CD14-positive monocyte (primary cell): ENCODE data around the gene MACROD2. TPM values are rescaled to one million over a fixed set of nuclear protein-coding genes. Genes with fewer than 3 reads are reported as not detected.

Experiments used
- DNase-seq, 3 donors: peaks; one replicate each; pipeline ENCODE4 v3.0.0-alpha.2; 2011 to 2022
- H2AFZ ChIP-seq: 2 replicates; pipeline ENCODE4 v1.6.0; 2012; ENCODE audit warnings: mild to moderate bottlenecking, low read depth, low read length, inconsistent platforms; ENCODE audit not compliant: insufficient read depth, poor library complexity, severe bottlenecking
- H3K27ac ChIP-seq, 2 donors: 1 replicate in 1 of 2; 2 replicates in 1 of 2; pipeline ENCODE4 v1.5.1; 2012 to 2013; ENCODE audit warnings: low read length in 2 of 2, control low read depth in 1 of 2, inconsistent platforms in 1 of 2, low read depth in 1 of 2, mild to moderate bottlenecking in 1 of 2
- H3K27me3 ChIP-seq, 2 donors: one replicate each; pipeline versions ENCODE4 v1.6.0 to v1.6.1; 2011 to 2013; ENCODE audit warnings: low read length in 2 of 2; ENCODE audit not compliant: control insufficient read depth in 2 of 2, insufficient read depth in 2 of 2
- H3K36me3 ChIP-seq, 2 donors: replicated peaks in 1 of 2; 1 replicate in 1 of 2; 2 replicates in 1 of 2; pipeline versions ENCODE4 v1.5.1 to v1.6.1; 2012 to 2013; ENCODE audit warnings: low read length in 2 of 2, control low read depth in 1 of 2, inconsistent platforms in 1 of 2, mild to moderate bottlenecking in 1 of 2; ENCODE audit not compliant: insufficient read depth in 2 of 2, control insufficient read depth in 1 of 2
- H3K4me1 ChIP-seq, 2 donors: 1 replicate in 1 of 2; 2 replicates in 1 of 2; pipeline versions ENCODE4 v1.5.1 to v1.6.1; 2012 to 2013; ENCODE audit warnings: low read length in 2 of 2, control low read depth in 1 of 2, inconsistent platforms in 1 of 2, mild to moderate bottlenecking in 1 of 2, moderate library complexity in 1 of 2; ENCODE audit not compliant: insufficient read depth in 2 of 2, control insufficient read depth in 1 of 2
- H3K4me2 ChIP-seq: replicated peaks from 2 replicates; pipeline ENCODE3; 2012; ENCODE audit warnings: low read length, moderate library complexity, mild to moderate bottlenecking; ENCODE audit not compliant: poor library complexity, severe bottlenecking; ENCODE audit errors: extremely low read depth
- H3K4me3 ChIP-seq, 3 experiments: fragments of 200-600 bp in 1 of 3; sonication (generic) in 1 of 3; replicated peaks in 1 of 3; 1 replicate in 2 of 3; 2 replicates in 1 of 3; pipeline ENCODE4 v1.5.1; 2011 to 2013; ENCODE audit warnings: low read length in 3 of 3, mild to moderate bottlenecking in 3 of 3, control low read depth in 2 of 3, low read depth in 2 of 3, inconsistent platforms in 1 of 3, moderate library complexity in 1 of 3
- H3K79me2 ChIP-seq: 2 replicates; pipeline ENCODE4 v1.6.0; 2012; ENCODE audit warnings: mild to moderate bottlenecking, control low read depth, inconsistent platforms, low read length, moderate library complexity; ENCODE audit not compliant: insufficient read depth
- H3K9ac ChIP-seq: 2 replicates; pipeline ENCODE4 v1.6.0; 2017; ENCODE audit warnings: low read length, mild to moderate bottlenecking; ENCODE audit not compliant: insufficient read depth, poor library complexity, severe bottlenecking
- H3K9me3 ChIP-seq, 2 donors: replicated peaks in 1 of 2; 1 replicate in 1 of 2; 2 replicates in 1 of 2; pipeline versions ENCODE4 v1.5.1 to v1.6.1; 2012 to 2013; ENCODE audit warnings: low read length in 2 of 2, control low read depth in 1 of 2; ENCODE audit not compliant: control insufficient read depth in 1 of 2, insufficient read depth in 1 of 2
- H4K20me1 ChIP-seq: 2 replicates; pipeline ENCODE4 v1.6.0; 2012; ENCODE audit warnings: mild to moderate bottlenecking, low read length, control low read depth, moderate library complexity; ENCODE audit not compliant: insufficient read depth
- H3K27ac Mint-ChIP-seq, 7 donors: one replicate each; pipeline ENCODE4 v1.8.0; 2020; ENCODE audit warnings: mild to moderate bottlenecking in 7 of 7, mixed read lengths in 7 of 7, moderate library complexity in 6 of 7, inconsistent platforms in 2 of 7
- H3K27me3 Mint-ChIP-seq, 3 donors: one replicate each; pipeline ENCODE4 v1.8.0; 2021 to 2022; ENCODE audit warnings: low read depth in 3 of 3, mild to moderate bottlenecking in 3 of 3, mixed read lengths in 3 of 3, moderate library complexity in 3 of 3, inconsistent platforms in 1 of 3
- H3K36me3 Mint-ChIP-seq, 2 donors: one replicate each; pipeline ENCODE4 v1.8.0; 2020; ENCODE audit warnings: mixed read lengths in 2 of 2, inconsistent platforms in 1 of 2, mild to moderate bottlenecking in 1 of 2
- H3K4me1 Mint-ChIP-seq: one replicate; pipeline ENCODE4 v1.8.0; 2020; ENCODE audit warnings: mild to moderate bottlenecking, mixed read lengths
- H3K4me3 Mint-ChIP-seq, 2 donors: one replicate each; pipeline ENCODE4 v1.8.0; 2020; ENCODE audit warnings: mild to moderate bottlenecking in 2 of 2, mixed read lengths in 2 of 2, moderate library complexity in 1 of 2
- H3K9me3 Mint-ChIP-seq, 7 donors: one replicate each; pipeline ENCODE4 v1.8.0; 2020 to 2022; ENCODE audit warnings: mixed read lengths in 7 of 7, mild to moderate bottlenecking in 6 of 7, moderate library complexity in 6 of 7, inconsistent platforms in 2 of 7
- CTCF ChIP-seq: fragments of 200-600 bp; IDR thresholded peaks from one replicate; pipeline ENCODE4 v1.8.0; 2022; ENCODE audit warnings: antibody characterized with exemption, mild to moderate bottlenecking
- WGBS: methylation state at CpG from one replicate; pipeline ENCODE4 v1.1.5; 2013; ENCODE audit warnings: missing lambda C conversion rate; ENCODE audit not compliant: insufficient coverage; 5-methylcytosine and 5-hydroxymethylcytosine counted together
- intact Hi-C, 2 donors: fragments of 100-400 bp; cut with micrococcal nuclease; formaldehyde crosslinking; loops; one replicate each; pipeline versions ENCODE4 v1.15.0 to v1.15.1; 2023
- polyA plus RNA-seq, 3 donors: library from polyadenylated mRNA; depleted of rRNA in 1 of 3; unstranded in 2 of 3; stranded (reverse) in 1 of 3; fragments of 300-500 nt in 2 of 3; fragments of >200 nt in 1 of 3; fragmentation: Illumina TruSeq in 2 of 3; gene quantifications; 1 replicate in 2 of 3; 2 replicates in 1 of 3; pipeline ENCODE4 v1.2.3, GENCODE V29; 2012 to 2021

Gene MACROD2
- polyA plus RNA-seq, 3 donors: 0.23 TPM; not detected in 2

DNA sequence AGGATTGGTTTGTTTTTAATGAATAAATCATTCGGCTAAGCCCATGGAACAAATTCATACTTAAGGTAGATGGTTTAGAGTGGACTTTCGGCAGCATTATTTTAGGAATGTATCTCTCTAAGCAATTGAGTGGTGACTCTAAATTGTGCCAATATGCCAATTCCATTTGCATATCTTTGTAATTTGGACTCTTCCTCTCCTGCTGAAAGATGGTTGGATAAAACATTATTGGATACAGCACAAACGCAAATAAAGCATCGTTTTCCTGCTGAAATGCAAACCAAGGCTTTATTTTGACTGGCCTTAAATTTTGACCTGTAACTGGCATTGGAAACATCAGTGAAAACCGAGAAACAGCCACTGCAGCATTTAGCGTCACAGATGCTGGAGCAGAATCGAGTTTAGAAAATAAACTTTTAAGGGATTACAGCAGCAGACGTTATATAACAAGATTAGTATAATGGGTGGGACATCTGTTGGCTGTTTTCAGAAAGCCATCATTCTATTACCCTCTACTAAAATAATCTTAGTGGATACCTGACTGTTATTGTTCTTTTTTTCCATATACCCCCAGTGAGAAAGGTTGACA is 1852.0 kb downstream of the MACROD2 start:
- Histone ChIP-seq H3K4me2 (no peak overlapping the region), H3K27ac (no peak overlapping the region), H3K9ac (no peak overlapping the region), H3K27me3 (peaks cover 0 to 2% of the 10 kb centered on the region in 2 donors), H3K79me2 (no peaks in the 10 kb centered on the region), H4K20me1 (no peaks in the 10 kb centered on the region), H2AFZ (no peak overlapping the region), H3K4me1 (no peaks in the 10 kb centered on the region), H3K36me3 (no peaks in the 10 kb centered on the region), H3K4me3 (no peak overlapping the region), H3K9me3 (no peaks in the 10 kb centered on the region)
- no peak overlapping the region for H3K27ac Mint-ChIP-seq
- no peaks in the 10 kb centered on the region for H3K4me1 Mint-ChIP-seq
- 100% methylated on average over 2 of the region's 8 CpGs for WGBS
- no peak for TF ChIP-seq CTCF
- no peak overlapping the region for H3K4me3 Mint-ChIP-seq
- H3K36me3 Mint-ChIP-seq: no peaks in the 10 kb centered on the region
- intact Hi-C loops: no loop called here
- peaks cover 0 to 4% (median 1%) of the 10 kb centered on the region in 7 donors for H3K9me3 Mint-ChIP-seq
- peaks cover 0 to 3% (median 0%) of the 10 kb centered on the region in 3 donors for H3K27me3 Mint-ChIP-seq
- DNase-seq: no peak

- H3K27me3 ChIP-seq: peaks cover 0 to 2% of the 10 kb centered on the region in 2 donors
- H3K4me2 ChIP-seq: no peak overlapping the region
- H3K27ac ChIP-seq: no peak overlapping the region
- Mint-ChIP-seq H3K27me3 (peaks cover 0 to 3% (median 0%) of the 10 kb centered on the region in 3 donors), H3K9me3 (peaks cover 0 to 4% (median 1%) of the 10 kb centered on the region in 7 donors), H3K4me3 (no peak overlapping the region), H3K27ac (no peak overlapping the region), H3K4me1 (no peaks in the 10 kb centered on the region), H3K36me3 (no peaks in the 10 kb centered on the region)
- no peak for DNase-seq
- H3K79me2 ChIP-seq: no peaks in the 10 kb centered on the region
- H3K4me1 ChIP-seq: no peaks in the 10 kb centered on the region
- no CpG with 5 or more reads among the region's 3 CpGs for WGBS
- no peaks in the 10 kb centered on the region for H4K20me1 ChIP-seq
- no peak overlapping the region for H3K4me3 ChIP-seq
- no peak overlapping the region for H2AFZ ChIP-seq
- TF ChIP-seq CTCF: no peak
- H3K9me3 ChIP-seq: no peaks in the 10 kb centered on the region
- H3K9ac ChIP-seq: no peak overlapping the region
- H3K36me3 ChIP-seq: no peaks in the 10 kb centered on the region
- intact Hi-C loops: no loop called here
These were observed 1852.8 kb downstream of the MACROD2 start for GRCh38 chr20:15848126-15848525.
